ENCODE data around the gene GATAD2A.

DNA sequence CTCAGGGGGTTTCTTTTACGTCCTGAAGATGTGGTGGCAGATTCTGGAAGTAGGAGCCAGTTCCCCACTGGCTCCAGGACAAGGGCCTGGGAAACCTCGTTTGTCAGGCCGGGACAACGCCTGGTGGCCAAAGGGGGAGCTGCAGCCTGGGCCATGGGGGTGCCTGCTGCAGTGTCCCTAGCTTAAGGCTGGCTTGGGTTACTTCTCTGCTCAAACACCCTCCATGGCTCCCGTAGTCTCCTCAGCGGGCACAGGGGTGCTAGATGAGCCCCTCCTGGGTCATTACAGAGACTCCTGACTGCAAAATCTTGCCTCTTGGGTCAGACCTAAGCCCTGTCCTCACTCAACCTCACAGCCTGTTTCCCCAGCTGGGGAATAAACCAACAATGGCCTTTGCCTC, 147.3 kb downstream of the GATAD2A start:
- TF ChIP-seq YY1 (IDR thresholded peaks at IDR 0.05; ENCODE audit: insufficient read depth, insufficient read length) (no peak), ZNF274 (IDR thresholded peaks at IDR 0.05; ENCODE audit: low read depth, low read length) (no peak)

Measured in NT2/D1 (cell line).